Measurements from ENCODE around the gene MATK.

DNA sequence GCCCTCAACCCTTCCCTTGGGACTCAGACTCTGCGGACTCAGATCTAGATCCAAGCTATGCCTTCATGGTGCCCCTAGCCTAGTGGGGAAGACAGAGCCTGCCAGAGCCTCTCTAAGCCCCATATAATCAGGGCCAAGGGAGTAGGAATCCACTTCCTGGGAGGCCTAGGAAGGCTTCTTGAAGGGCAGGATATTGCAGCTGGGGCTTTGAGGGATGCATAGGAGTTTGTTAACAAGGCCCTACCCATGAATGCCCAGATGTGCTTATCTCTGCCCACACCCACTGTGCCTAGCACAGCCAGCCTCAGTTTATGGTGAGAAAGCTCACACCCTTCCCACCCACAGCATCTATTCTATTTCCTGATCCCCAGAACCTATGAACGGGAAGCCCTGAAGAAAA is 36.0 kb downstream of the MATK start:
- TF ChIP-seq ZBTB7A (IDR thresholded peaks at IDR 0.05; ENCODE audit: low read depth) (no peak), RAD21 (IDR thresholded peaks at IDR 0.05; ENCODE audit: low read depth) (no peak), FOXM1 (IDR thresholded peaks at IDR 0.05; ENCODE audit: borderline replicate concordance, low read depth) (no peak), CREB1 (IDR thresholded peaks at IDR 0.05; ENCODE audit: low read depth) (no peak), TCF12 (IDR thresholded peaks at IDR 0.05; ENCODE audit: low read depth) (no peak), EP300 (IDR thresholded peaks at IDR 0.05; ENCODE audit: borderline replicate concordance) (no peak), TEAD4 (IDR thresholded peaks at IDR 0.05) (no peak), TAF1 (IDR thresholded peaks at IDR 0.05; ENCODE audit: low read depth) (no peak), CEBPB (IDR thresholded peaks at IDR 0.05) (no peak), YY1 (IDR thresholded peaks at IDR 0.05; ENCODE audit: low read depth) (no peak)
- TF ChIP-seq, protein P1, sequence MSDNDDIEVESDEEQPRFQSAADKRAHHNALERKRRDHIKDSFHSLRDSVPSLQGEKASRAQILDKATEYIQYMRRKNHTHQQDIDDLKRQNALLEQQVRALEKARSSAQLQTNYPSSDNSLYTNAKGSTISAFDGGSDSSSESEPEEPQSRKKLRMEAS (IDR thresholded peaks at IDR 0.05), result no peak
